Measurements from ENCODE around the gene PRRC2A.
"Not testable (repeated sequence)": the region's sequence is repeated elsewhere in the genome, so short reads cannot be mapped to it uniquely, and the experiment has no call there.

PRRC2A gene

GRCh38 chr6:31586008-31586407, 34.5 kb upstream of the PRRC2A start, which contains the start of gene LST1:
Gene LST1, plus strand, starts transcription at chr6:31586277. Its CDS starts 1,023 bp downstream, at chr6:31587300.
- no peak for DNase-seq

- no peak for DNase-seq
Observed at GRCh38 chr6:31586599-31587281, 33.8 kb upstream of the PRRC2A start.

GRCh38 chr6:31587791-31588777, 32.4 kb upstream of the PRRC2A start:
- no peak for DNase-seq

GRCh38 chr6:31588871-31589650, 31.5 kb upstream of the PRRC2A start:
- no peak for DNase-seq

GRCh38 chr6:31590691-31591090, 29.8 kb upstream of the PRRC2A start:
- not testable (repeated sequence) for DNase-seq

GRCh38 chr6:31592396-31592771, 28.1 kb upstream of the PRRC2A start:
- DNase-seq, result no peak

- DNase-seq, result no peak
Observed at GRCh38 chr6:31597006-31597405, 23.5 kb upstream of the PRRC2A start.

- DNase-seq, result no peak
Observed at GRCh38 chr6:31607317-31607716, 13.2 kb upstream of the PRRC2A start.

GRCh38 chr6:31609519-31610406, 10.8 kb upstream of the PRRC2A start:
- no peak for DNase-seq

- DNase-seq, result no peak
Observed at GRCh38 chr6:31610968-31611367, 9.5 kb upstream of the PRRC2A start.

GRCh38 chr6:31614075-31614619, 6.4 kb upstream of the PRRC2A start:
- DNase-seq, result no peak

GRCh38 chr6:31614684-31615578, 5.6 kb upstream of the PRRC2A start, which contains the start of gene AIF1:
Gene AIF1, plus strand, starts transcription at chr6:31615234. Its CDS starts 96 bp downstream, at chr6:31615330.
- DNase-seq, result no peak

- DNase-seq, result no peak
Observed at GRCh38 chr6:31615748-31616147, 4.8 kb upstream of the PRRC2A start.

- DNase-seq, result no peak
Observed at GRCh38 chr6:31617010-31617409, 3.5 kb upstream of the PRRC2A start.

GRCh38 chr6:31619805-31620585, 520 bp upstream of the PRRC2A start:
- DNase-seq, result peak; percentile 94

GRCh38 chr6:31621320-31621939, 915 bp downstream of the PRRC2A start:
- no peak for DNase-seq

GRCh38 chr6:31621991-31622390, 1.5 kb downstream of the PRRC2A start:
- no peak for DNase-seq

GRCh38 chr6:31622684-31623091, 2.2 kb downstream of the PRRC2A start:
- no peak for DNase-seq

- DNase-seq, result no peak
Observed at GRCh38 chr6:31624070-31624469, 3.6 kb downstream of the PRRC2A start.

Data from effector CD4-positive, alpha-beta T cell (primary cell).